GM18526 (cell line): Measurements from ENCODE around the gene DPEP1.

ENCODE experiments used
- POLR2A ChIP-seq: IDR thresholded peaks from 3 replicates; pipeline ENCODE4 v1.6.1; 2011; ENCODE audit not compliant: insufficient read length; ENCODE audit errors: extremely low read depth

The DPEP1 gene

GRCh38 chr16:89643769-89644300 lies 30.4 kb downstream of the DPEP1 start:
- TF ChIP-seq POLR2A: no peak

- no peak for TF ChIP-seq POLR2A
Observed at GRCh38 chr16:89645122-89645521, 31.7 kb downstream of the DPEP1 start.

GRCh38 chr16:89646270-89646669 lies 32.8 kb downstream of the DPEP1 start:
- no peak for TF ChIP-seq POLR2A

- no peak for TF ChIP-seq POLR2A
Observed at GRCh38 chr16:89646906-89647305, 33.5 kb downstream of the DPEP1 start.

- TF ChIP-seq POLR2A: no peak
Observed at GRCh38 chr16:89651584-89651983, 38.1 kb downstream of the DPEP1 start.

- TF ChIP-seq POLR2A: no peak
Observed at GRCh38 chr16:89653656-89654295, 40.3 kb downstream of the DPEP1 start.

- no peak for TF ChIP-seq POLR2A
Observed at GRCh38 chr16:89655062-89655643, 41.7 kb downstream of the DPEP1 start.

GRCh38 chr16:89656435-89657121 lies 43.1 kb downstream of the DPEP1 start:
- TF ChIP-seq POLR2A: no peak

- peak; percentile 73 for TF ChIP-seq POLR2A
Observed at GRCh38 chr16:89657442-89658220, 44.2 kb downstream of the DPEP1 start, which contains the start of the genes CHMP1A and SPATA33. Gene CHMP1A (minus strand): TSS chr16:89657708. CDS start chr16:89657588, 120 bp downstream. Gene SPATA33 (plus strand): TSS chr16:89657836. CDS start chr16:89657912, 76 bp downstream.

GRCh38 chr16:89658221-89658879 lies 44.9 kb downstream of the DPEP1 start:
- no peak for TF ChIP-seq POLR2A

- no peak for TF ChIP-seq POLR2A
Observed at GRCh38 chr16:89660146-89660545, 46.7 kb downstream of the DPEP1 start.

- no peak for TF ChIP-seq POLR2A
Observed at GRCh38 chr16:89661215-89661614, 47.8 kb downstream of the DPEP1 start.

GRCh38 chr16:89667633-89668032 lies 54.2 kb downstream of the DPEP1 start:
- TF ChIP-seq POLR2A: no peak

- no peak for TF ChIP-seq POLR2A
Observed at GRCh38 chr16:89668790-89669158, 55.3 kb downstream of the DPEP1 start.

- no peak for TF ChIP-seq POLR2A
Observed at GRCh38 chr16:89669755-89670154, 56.3 kb downstream of the DPEP1 start.
